ENCODE data around the gene NLRP5.

DNA sequence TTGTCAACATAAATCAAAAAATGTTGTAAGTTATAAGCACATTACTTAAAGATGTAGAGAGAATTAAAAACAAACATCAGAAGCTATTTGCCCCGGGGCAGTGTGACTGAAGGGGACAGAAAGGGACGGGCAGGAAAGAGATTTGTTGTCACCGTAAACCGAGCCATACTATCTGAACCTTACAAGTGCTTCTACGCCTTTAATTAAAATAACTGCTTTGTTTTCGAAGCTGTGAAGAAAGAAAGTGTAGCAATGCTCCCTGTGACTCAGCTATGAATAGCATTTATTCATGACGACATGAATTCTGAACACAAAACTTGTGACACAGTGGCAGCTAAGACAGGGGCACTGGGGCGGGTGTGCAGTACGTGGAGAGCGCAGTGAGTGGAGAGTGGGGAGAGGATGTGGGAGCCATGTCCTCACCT, 104.5 kb downstream of the NLRP5 start:
- TF ChIP-seq POLR2AphosphoS5 (IDR thresholded peaks at IDR 0.05; ENCODE audit: low read depth, low read length) (no peak), POLR2A (IDR thresholded peaks at IDR 0.05; ENCODE audit: low read depth, low read length) (no peak)

All from GM12892 (cell line).